PC-9 (cell line): ENCODE measurements around the gene RNASE8. TPM values are rescaled to one million over a fixed set of nuclear protein-coding genes. Genes with fewer than 3 reads are reported as not detected.

Source experiments
- BruUV-seq: library from RNA; stranded (reverse); fragments of 400-500 nt; replicated peaks from 2 replicates; lab custom pipeline; 2021; lab: Mats Ljungman, UMichigan
- CTCF ChIA-PET: fragments of 300-600 bp; sonication (Branson Sonifier 250); formaldehyde crosslinking; loops from one replicate; lab custom pipeline; 2022; ENCODE audit warnings: antibody characterized with exemption; lab: Charles Lee
- POLR2A ChIA-PET: fragments of 300-600 bp; sonication (Branson Sonifier 250); formaldehyde crosslinking; loops from one replicate; lab custom pipeline; 2022; ENCODE audit warnings: antibody characterized with exemption; ENCODE audit not compliant: unreplicated experiment; lab: Charles Lee
- DNase-seq, 2 experiments: peaks; one replicate each; pipeline versions ENCODE4 v3.0.0 to v3.0.0-alpha.2; 2015 to 2022; ENCODE audit warnings: mixed read lengths in 1 of 2
- H2AFZ ChIP-seq: fragments of 200-600 bp; sonication (generic); 2 replicates; pipeline ENCODE4 v1.8.1; 2017; ENCODE audit warnings: antibody characterized with exemption
- H3F3A ChIP-seq: fragments of 200-600 bp; sonication (generic); 2 replicates; pipeline ENCODE4 v1.8.1; 2017; ENCODE audit warnings: antibody characterized with exemption, mild to moderate bottlenecking, low read depth; ENCODE audit not compliant: insufficient read depth
- H3K27ac ChIP-seq: fragments of 200-600 bp; sonication (generic); 2 replicates; pipeline ENCODE4 v1.6.1; 2016; ENCODE audit warnings: mixed run types
- H3K27me3 ChIP-seq: fragments of 200-600 bp; sonication (generic); 2 replicates; pipeline ENCODE4 v1.6.1; 2016; ENCODE audit warnings: low read depth, mixed run types; ENCODE audit not compliant: insufficient read depth
- H3K36me3 ChIP-seq: fragments of 200-600 bp; sonication (generic); 2 replicates; pipeline ENCODE4 v1.6.1; 2016; ENCODE audit warnings: low read depth, mixed run types
- H3K4me1 ChIP-seq: fragments of 200-600 bp; sonication (generic); replicated peaks from 2 replicates; pipeline ENCODE4 v1.6.1; 2016; ENCODE audit warnings: mixed run types; ENCODE audit not compliant: insufficient read depth
- H3K4me2 ChIP-seq: fragments of 200-600 bp; sonication (generic); 2 replicates; pipeline ENCODE4 v1.6.1; 2017; ENCODE audit warnings: mixed run types
- H3K4me3 ChIP-seq: fragments of 200-600 bp; sonication (generic); 2 replicates; pipeline ENCODE4 v1.6.1; 2016; ENCODE audit warnings: mixed run types
- H3K79me2 ChIP-seq: fragments of 200-600 bp; sonication (generic); 2 replicates; pipeline ENCODE4 v1.6.1; 2017; ENCODE audit warnings: low read depth, mixed run types
- H3K9me2 ChIP-seq: fragments of 200-600 bp; sonication (generic); 2 replicates; pipeline ENCODE4 v1.8.1; 2017; ENCODE audit warnings: mild to moderate bottlenecking; ENCODE audit not compliant: insufficient read depth
- H3K9me3 ChIP-seq: fragments of 200-600 bp; sonication (generic); 2 replicates; pipeline ENCODE4 v1.8.1; 2016; ENCODE audit warnings: low read depth; ENCODE audit not compliant: insufficient read depth
- H4K20me1 ChIP-seq: fragments of 200-600 bp; sonication (generic); 2 replicates; pipeline ENCODE4 v1.8.1; 2017; ENCODE audit not compliant: insufficient read depth
- EZH2 ChIP-seq: fragments of 200-600 bp; sonication (generic); IDR thresholded peaks from 2 replicates; pipeline ENCODE4 v1.8.0; 2017; ENCODE audit warnings: antibody characterized with exemption, low read depth
- intact Hi-C: fragments of 100-400 bp; cut with micrococcal nuclease; formaldehyde crosslinking; loops from one replicate; pipeline ENCODE4 v1.10.0; 2022; ENCODE audit not compliant: unreplicated experiment
- total RNA-seq: library from RNA; stranded (reverse); gene quantifications from 2 replicates; pipeline ENCODE4 v1.2.3, GENCODE V29; 2021
- TF ChIP-seq, protein P1 (sequence below): fragments of 200-600 bp; sonication (generic); conservative IDR thresholded peaks from 2 replicates; pipeline ENCODE4 v1.6.1; 2017; ENCODE audit warnings: mixed run types, antibody characterized with exemption, mild to moderate bottlenecking, moderate library complexity

The RNASE8 gene
- total RNA-seq, 1 experiment from 2014 or later = not detected

DNA sequence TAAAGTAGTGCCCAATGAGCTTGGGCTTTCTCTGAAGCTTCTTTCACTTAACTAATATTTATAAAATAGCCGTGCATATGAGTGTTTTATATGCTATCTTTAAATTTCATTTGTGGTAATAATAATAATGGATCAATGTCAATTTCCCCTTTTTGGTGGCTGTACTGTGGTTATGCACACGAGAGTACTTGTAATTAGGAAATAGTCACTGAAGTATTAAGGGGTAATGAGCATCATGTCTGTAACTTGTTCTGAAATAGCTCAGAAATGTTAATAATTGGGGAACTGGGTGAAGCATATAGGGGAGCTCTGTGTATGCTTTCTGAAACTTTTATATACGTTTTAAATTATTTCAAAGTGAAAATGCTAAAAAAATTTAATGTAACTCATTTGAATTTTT, 7.0 kb upstream of the RNASE8 start:
- Histone ChIP-seq H3K4me3 (no peak overlapping the region), H3K4me1 (no peaks in the 10 kb centered on the region), H3K27ac (no peak overlapping the region), H3K4me2 (no peak overlapping the region), H2AFZ (no peak overlapping the region), H3F3A (no peaks in the 10 kb centered on the region), H3K9me2 (no peaks in the 10 kb centered on the region), H3K36me3 (no peaks in the 10 kb centered on the region), H3K79me2 (no peaks in the 10 kb centered on the region), H3K27me3 (no peaks in the 10 kb centered on the region), H3K9me3 (no peaks in the 10 kb centered on the region), H4K20me1 (no peaks in the 10 kb centered on the region)
- ChIA-PET POLR2A (no interaction called here), CTCF (no interaction called here)
- DNase-seq = no peak
- intact Hi-C loops = no loop called here
- BruUV-seq = no TSS peak
- TF ChIP-seq, protein P1, sequence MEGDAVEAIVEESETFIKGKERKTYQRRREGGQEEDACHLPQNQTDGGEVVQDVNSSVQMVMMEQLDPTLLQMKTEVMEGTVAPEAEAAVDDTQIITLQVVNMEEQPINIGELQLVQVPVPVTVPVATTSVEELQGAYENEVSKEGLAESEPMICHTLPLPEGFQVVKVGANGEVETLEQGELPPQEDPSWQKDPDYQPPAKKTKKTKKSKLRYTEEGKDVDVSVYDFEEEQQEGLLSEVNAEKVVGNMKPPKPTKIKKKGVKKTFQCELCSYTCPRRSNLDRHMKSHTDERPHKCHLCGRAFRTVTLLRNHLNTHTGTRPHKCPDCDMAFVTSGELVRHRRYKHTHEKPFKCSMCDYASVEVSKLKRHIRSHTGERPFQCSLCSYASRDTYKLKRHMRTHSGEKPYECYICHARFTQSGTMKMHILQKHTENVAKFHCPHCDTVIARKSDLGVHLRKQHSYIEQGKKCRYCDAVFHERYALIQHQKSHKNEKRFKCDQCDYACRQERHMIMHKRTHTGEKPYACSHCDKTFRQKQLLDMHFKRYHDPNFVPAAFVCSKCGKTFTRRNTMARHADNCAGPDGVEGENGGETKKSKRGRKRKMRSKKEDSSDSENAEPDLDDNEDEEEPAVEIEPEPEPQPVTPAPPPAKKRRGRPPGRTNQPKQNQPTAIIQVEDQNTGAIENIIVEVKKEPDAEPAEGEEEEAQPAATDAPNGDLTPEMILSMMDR = no peak
- TF ChIP-seq EZH2 = no peak

GRCh38 chr14:21053184-21054122, 4.2 kb upstream of the RNASE8 start:
- H3K27me3 ChIP-seq = no peaks in the 10 kb centered on the region
- no peaks in the 10 kb centered on the region for H3K9me2 ChIP-seq
- no peaks in the 10 kb centered on the region for H3K79me2 ChIP-seq
- no peaks in the 10 kb centered on the region for H3K9me3 ChIP-seq
- no peak overlapping the region for H3K4me3 ChIP-seq
- CTCF ChIA-PET = no interaction called here
- DNase-seq = no peak
- H3F3A ChIP-seq = no peaks in the 10 kb centered on the region
- H4K20me1 ChIP-seq = no peaks in the 10 kb centered on the region
- intact Hi-C loops = no loop called here
- no peaks in the 10 kb centered on the region for H3K36me3 ChIP-seq
- H3K4me1 ChIP-seq = no peaks in the 10 kb centered on the region
- H2AFZ ChIP-seq = no peak overlapping the region
- no peak overlapping the region for H3K4me2 ChIP-seq
- no peak overlapping the region for H3K27ac ChIP-seq
- BruUV-seq = no TSS peak
- POLR2A ChIA-PET = no interaction called here
- TF ChIP-seq EZH2 = no peak
- TF ChIP-seq, protein P1 = no peak

- H3K79me2 ChIP-seq = no peaks in the 10 kb centered on the region
- H3K36me3 ChIP-seq = no peaks in the 10 kb centered on the region
- BruUV-seq = no TSS peak
- ChIA-PET CTCF (no interaction called here), POLR2A (no interaction called here)
- H3K9me2 ChIP-seq = no peaks in the 10 kb centered on the region
- H3K4me3 ChIP-seq = no peak overlapping the region
- no peaks in the 10 kb centered on the region for H3K9me3 ChIP-seq
- H3K4me1 ChIP-seq = no peaks in the 10 kb centered on the region
- H3K27me3 ChIP-seq = no peaks in the 10 kb centered on the region
- TF ChIP-seq, protein P1 = no peak
- TF ChIP-seq EZH2 = no peak
- no peak overlapping the region for H2AFZ ChIP-seq
- DNase-seq = no peak
- no peak overlapping the region for H3K4me2 ChIP-seq
- no peaks in the 10 kb centered on the region for H4K20me1 ChIP-seq
- no peak overlapping the region for H3K27ac ChIP-seq
- intact Hi-C loops = no loop called here
- H3F3A ChIP-seq = no peaks in the 10 kb centered on the region
Measured at GRCh38 chr14:21054123-21054767, 3.4 kb upstream of the RNASE8 start.
